Measurements from ENCODE around the gene AHDC1. TPM values are rescaled to one million over a fixed set of nuclear protein-coding genes. Genes with fewer than 3 reads are reported as not detected.

AHDC1 gene
- total and polyA plus RNA-seq, 2 donors (not counting 3 experiments of a cell fraction or from before 2014, with no cell fraction given): 7.0 to 32.1 TPM

DNA sequence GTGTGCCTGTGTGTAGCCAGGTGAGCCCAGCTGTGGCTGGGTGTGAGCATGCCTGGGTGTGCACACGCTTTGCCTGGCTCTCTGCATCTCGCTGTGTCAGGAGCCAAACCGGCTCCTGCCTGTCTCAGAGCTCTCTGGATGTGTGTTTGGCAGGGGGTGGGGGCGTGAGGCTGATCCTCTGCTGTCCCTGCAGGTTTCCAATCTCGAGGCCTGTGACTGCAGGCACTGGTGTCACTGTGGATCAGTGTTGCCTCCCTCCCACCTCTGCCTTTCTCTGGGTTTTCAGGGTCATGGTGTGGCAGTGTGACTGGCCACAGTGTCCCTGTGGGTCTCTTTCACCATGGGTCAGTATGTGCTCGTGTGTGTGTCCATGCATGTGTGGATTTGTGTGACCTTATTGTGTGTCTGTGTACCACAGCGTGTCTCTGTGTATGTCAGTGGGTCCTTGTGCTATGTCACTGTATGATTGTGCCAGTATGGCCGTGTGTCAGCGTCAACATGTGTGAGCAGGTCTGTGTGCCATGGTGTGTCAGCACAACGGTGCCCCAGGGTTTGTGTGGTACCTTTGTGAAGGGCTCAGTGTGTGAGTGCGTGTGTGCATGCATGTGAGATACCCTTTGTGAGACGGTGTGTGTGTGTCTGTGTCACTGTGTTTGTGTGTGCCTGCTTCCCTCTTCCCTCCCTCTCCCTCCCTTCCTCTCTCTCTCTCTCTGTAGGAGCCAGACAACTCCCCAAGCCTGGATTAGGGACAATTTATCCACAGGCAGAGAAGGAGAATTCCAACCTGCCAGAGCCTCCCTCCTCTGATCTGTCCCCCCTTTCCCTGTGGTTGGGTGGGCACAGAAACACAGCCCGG is 43.4 kb downstream of the AHDC1 start:
- H3K4me2 ChIP-seq (ENCODE audit: insufficient read depth, low read length): no peak overlapping the region

More for the DNA sequence above, 43.4 kb downstream of the AHDC1 start:
- BruUV-seq (replicated peaks): no TSS peak
- dilution Hi-C loops (cut with MboI; ENCODE audit: extremely low pct_ligation_motif_present, low sequenced_read_pairs) (no loop called here), intact Hi-C loops (cut with micrococcal nuclease) (no loop called here)
- H3K27ac ChIP-seq (ENCODE audit: insufficient read depth, low read depth, low read length): no peak overlapping the region
- H3K4me1 ChIP-seq (ENCODE audit: control insufficient read depth, extremely low read depth, insufficient read depth, low read length): peaks cover 14% of the 10 kb centered on the region
- TF ChIP-seq EZH2 (IDR thresholded peaks at IDR 0.05; ENCODE audit: borderline replicate concordance, low read depth, low read length, severe bottlenecking): no peak
- TF ChIP-seq FOS (IDR thresholded peaks at IDR 0.05; ENCODE audit: borderline replicate concordance, insufficient read depth, low read length): no peak
- TF ChIP-seq POLR2A (IDR thresholded peaks at IDR 0.05; ENCODE audit: low read depth, low read length): no peak
- TF ChIP-seq MYC (IDR thresholded peaks at IDR 0.05; ENCODE audit: low read depth, low read length): no peak
- TF ChIP-seq, protein P1, sequence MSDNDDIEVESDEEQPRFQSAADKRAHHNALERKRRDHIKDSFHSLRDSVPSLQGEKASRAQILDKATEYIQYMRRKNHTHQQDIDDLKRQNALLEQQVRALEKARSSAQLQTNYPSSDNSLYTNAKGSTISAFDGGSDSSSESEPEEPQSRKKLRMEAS (IDR thresholded peaks at IDR 0.05; ENCODE audit: insufficient read depth, insufficient read length): no peak
- TF ChIP-seq, protein P2, sequence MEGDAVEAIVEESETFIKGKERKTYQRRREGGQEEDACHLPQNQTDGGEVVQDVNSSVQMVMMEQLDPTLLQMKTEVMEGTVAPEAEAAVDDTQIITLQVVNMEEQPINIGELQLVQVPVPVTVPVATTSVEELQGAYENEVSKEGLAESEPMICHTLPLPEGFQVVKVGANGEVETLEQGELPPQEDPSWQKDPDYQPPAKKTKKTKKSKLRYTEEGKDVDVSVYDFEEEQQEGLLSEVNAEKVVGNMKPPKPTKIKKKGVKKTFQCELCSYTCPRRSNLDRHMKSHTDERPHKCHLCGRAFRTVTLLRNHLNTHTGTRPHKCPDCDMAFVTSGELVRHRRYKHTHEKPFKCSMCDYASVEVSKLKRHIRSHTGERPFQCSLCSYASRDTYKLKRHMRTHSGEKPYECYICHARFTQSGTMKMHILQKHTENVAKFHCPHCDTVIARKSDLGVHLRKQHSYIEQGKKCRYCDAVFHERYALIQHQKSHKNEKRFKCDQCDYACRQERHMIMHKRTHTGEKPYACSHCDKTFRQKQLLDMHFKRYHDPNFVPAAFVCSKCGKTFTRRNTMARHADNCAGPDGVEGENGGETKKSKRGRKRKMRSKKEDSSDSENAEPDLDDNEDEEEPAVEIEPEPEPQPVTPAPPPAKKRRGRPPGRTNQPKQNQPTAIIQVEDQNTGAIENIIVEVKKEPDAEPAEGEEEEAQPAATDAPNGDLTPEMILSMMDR (IDR thresholded peaks at IDR 0.05; ENCODE audit: extremely low read depth in 1 of 2, insufficient read depth in 1 of 2, low read depth in 1 of 2, low read length in 2 of 2): no peak
- no peak for TF ChIP-seq POLR2AphosphoS5 (IDR thresholded peaks at IDR 0.05; ENCODE audit: insufficient read depth, low read depth, low read length)
- no peak for TF ChIP-seq GATA2 (IDR thresholded peaks at IDR 0.05; ENCODE audit: insufficient read depth, insufficient read length, low read depth, low read length)
- TF ChIP-seq JUN (IDR thresholded peaks at IDR 0.05; ENCODE audit: borderline replicate concordance, insufficient read depth, insufficient read length, low read depth): no peak
- ChIA-PET POLR2A (interaction anchor here (0.6 kb wide), 2 partner anchors 42 to 327 kb away, joined by 4 read pairs; no protein-coding TSS in a partner anchor), CTCF (interaction anchor here (0.6 to 11.5 kb wide), 3 partner anchors 9 to 123 kb away, joined by 3 to 455 read pairs (median 112); partner anchors contain the start of gene AHDC1)
- H3K79me2 ChIP-seq (ENCODE audit: control insufficient read depth, insufficient read depth, low read length): no peaks in the 10 kb centered on the region
- no peak for DNase-seq (ENCODE audit: low read depth, low spot score)
- no peak overlapping the region for H3K9ac ChIP-seq (replicated peaks; ENCODE audit: extremely low read depth, insufficient read depth, low read length)
- no peak overlapping the region for H3K4me3 ChIP-seq (replicated peaks in 1 of 3; ENCODE audit: insufficient read depth in 1 of 3, low read depth in 1 of 3, low read length in 3 of 3)
- H3K9me3 ChIP-seq (replicated peaks; ENCODE audit: control insufficient read depth, insufficient read depth, low read length): no peaks in the 10 kb centered on the region
- H3K27me3 ChIP-seq (ENCODE audit: control insufficient read depth in 2 of 2, insufficient read depth in 2 of 2, low read length in 2 of 2): no peaks in the 10 kb centered on the region
- peaks cover 0 to 18% of the 10 kb centered on the region in 2 experiments for H3K36me3 ChIP-seq (ENCODE audit: control insufficient read depth in 2 of 2, extremely low read depth in 1 of 2, insufficient read depth in 2 of 2, low read length in 2 of 2)
- no peak overlapping the region for H2AFZ ChIP-seq (ENCODE audit: low read depth, low read length)
- no peak for FAIRE-seq
- no peaks in the 10 kb centered on the region for H3K9me1 ChIP-seq (replicated peaks; ENCODE audit: control insufficient read depth, extremely low read depth, insufficient read depth, low read length)
- no peaks in the 10 kb centered on the region for H4K20me1 ChIP-seq (replicated peaks; ENCODE audit: control insufficient read depth, extremely low read depth, insufficient read depth, low read length)
